Mesothelial cell of epicardium (in vitro differentiated cells): Measurements from ENCODE around the gene COL21A1. TPM values are rescaled to one million over a fixed set of nuclear protein-coding genes. Genes with fewer than 3 reads are reported as not detected.

Experiments
- DNase-seq, 2 experiments: peaks; one replicate each; pipeline ENCODE4 v3.0.0; 2021; ENCODE audit warnings: low spot score in 2 of 2; ENCODE audit not compliant: unreplicated experiment in 2 of 2
- H3K27ac Mint-ChIP-seq: 2 replicates; pipeline ENCODE4 v1.8.0; 2021; ENCODE audit warnings: mixed read lengths
- H3K27me3 Mint-ChIP-seq: 2 replicates; pipeline ENCODE4 v1.8.0; 2021; ENCODE audit warnings: low read depth, mixed read lengths
- H3K36me3 Mint-ChIP-seq: 2 replicates; pipeline ENCODE4 v1.8.0; 2021; ENCODE audit warnings: mixed read lengths
- H3K4me1 Mint-ChIP-seq: 2 replicates; pipeline ENCODE4 v1.8.0; 2021; ENCODE audit warnings: mixed read lengths
- H3K4me3 Mint-ChIP-seq: 2 replicates; pipeline ENCODE4 v1.8.0; 2021; ENCODE audit warnings: mild to moderate bottlenecking, moderate library complexity, mixed read lengths
- H3K9me3 Mint-ChIP-seq: 2 replicates; pipeline ENCODE4 v1.8.0; 2021; ENCODE audit warnings: mixed read lengths
- total RNA-seq: library from RNA; stranded (reverse); gene quantifications from 3 replicates; pipeline ENCODE4 v1.2.1, GENCODE V29; 2021
- TF ChIP-seq, protein P1 (sequence below): fragments of 200-600 bp; sonication (generic); IDR thresholded peaks from one replicate; pipeline ENCODE4 v1.5.0; 2021; ENCODE audit warnings: antibody characterized with exemption; ENCODE audit not compliant: unreplicated experiment

Gene COL21A1
- total RNA-seq, 1 donor from 2014 or later, result 17.5 TPM

DNA sequence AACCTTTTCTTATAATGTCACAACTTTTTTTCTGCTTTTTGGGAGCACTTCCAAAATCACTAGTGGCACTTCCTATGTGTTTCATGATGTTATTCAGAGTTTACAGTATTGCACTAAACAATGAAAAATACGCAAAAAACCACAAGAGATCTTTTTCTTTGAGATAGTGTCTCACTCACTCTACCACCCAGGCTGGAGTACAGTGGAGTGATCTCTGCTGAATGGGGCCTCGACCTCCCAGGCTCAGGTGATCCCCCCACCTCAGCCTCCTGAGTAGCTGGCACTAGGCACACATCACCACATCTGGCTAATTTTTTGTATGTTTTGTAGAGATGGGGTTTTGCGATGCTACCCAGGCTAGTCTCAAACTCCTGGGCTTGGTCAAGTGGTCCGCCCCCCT is 158.7 kb downstream of the COL21A1 start:
- DNase-seq, result no peak
- H3K27ac Mint-ChIP-seq, result no peak overlapping the region
- peaks cover 14% of the 10 kb centered on the region for H3K4me1 Mint-ChIP-seq
- peaks cover 17% of the 10 kb centered on the region for H3K36me3 Mint-ChIP-seq
- H3K4me3 Mint-ChIP-seq, result no peak overlapping the region
- TF ChIP-seq, protein P1, sequence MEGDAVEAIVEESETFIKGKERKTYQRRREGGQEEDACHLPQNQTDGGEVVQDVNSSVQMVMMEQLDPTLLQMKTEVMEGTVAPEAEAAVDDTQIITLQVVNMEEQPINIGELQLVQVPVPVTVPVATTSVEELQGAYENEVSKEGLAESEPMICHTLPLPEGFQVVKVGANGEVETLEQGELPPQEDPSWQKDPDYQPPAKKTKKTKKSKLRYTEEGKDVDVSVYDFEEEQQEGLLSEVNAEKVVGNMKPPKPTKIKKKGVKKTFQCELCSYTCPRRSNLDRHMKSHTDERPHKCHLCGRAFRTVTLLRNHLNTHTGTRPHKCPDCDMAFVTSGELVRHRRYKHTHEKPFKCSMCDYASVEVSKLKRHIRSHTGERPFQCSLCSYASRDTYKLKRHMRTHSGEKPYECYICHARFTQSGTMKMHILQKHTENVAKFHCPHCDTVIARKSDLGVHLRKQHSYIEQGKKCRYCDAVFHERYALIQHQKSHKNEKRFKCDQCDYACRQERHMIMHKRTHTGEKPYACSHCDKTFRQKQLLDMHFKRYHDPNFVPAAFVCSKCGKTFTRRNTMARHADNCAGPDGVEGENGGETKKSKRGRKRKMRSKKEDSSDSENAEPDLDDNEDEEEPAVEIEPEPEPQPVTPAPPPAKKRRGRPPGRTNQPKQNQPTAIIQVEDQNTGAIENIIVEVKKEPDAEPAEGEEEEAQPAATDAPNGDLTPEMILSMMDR, result no peak
- H3K27me3 Mint-ChIP-seq, result no peaks in the 10 kb centered on the region
- H3K9me3 Mint-ChIP-seq, result peaks cover 24% of the 10 kb centered on the region

DNA sequence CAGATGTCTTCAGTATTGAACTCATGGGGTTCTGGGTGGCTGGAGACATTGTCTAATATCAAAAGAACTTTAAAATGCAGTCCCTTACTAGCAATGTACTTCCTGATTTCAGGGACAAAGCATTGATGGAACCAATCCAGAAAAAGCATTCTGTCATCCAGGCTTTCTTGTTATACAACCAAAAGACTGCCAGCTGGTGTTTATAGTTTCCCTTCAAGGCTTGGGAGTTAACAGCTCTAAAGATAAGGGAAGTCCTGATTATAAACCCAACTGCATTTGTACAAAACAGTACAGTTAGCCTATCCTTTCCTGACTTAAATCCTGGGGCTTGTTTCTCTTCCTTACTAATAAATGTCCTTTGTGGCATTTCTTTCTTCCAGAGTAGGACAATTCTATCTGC is 160.0 kb downstream of the COL21A1 start:
- TF ChIP-seq, protein P1, result no peak
- Mint-ChIP-seq H3K27me3 (no peaks in the 10 kb centered on the region), H3K9me3 (peaks cover 14% of the 10 kb centered on the region), H3K36me3 (peaks cover 7% of the 10 kb centered on the region), H3K4me1 (peaks cover 14% of the 10 kb centered on the region), H3K4me3 (no peak overlapping the region), H3K27ac (no peak overlapping the region)
- DNase-seq, result no peak

DNA sequence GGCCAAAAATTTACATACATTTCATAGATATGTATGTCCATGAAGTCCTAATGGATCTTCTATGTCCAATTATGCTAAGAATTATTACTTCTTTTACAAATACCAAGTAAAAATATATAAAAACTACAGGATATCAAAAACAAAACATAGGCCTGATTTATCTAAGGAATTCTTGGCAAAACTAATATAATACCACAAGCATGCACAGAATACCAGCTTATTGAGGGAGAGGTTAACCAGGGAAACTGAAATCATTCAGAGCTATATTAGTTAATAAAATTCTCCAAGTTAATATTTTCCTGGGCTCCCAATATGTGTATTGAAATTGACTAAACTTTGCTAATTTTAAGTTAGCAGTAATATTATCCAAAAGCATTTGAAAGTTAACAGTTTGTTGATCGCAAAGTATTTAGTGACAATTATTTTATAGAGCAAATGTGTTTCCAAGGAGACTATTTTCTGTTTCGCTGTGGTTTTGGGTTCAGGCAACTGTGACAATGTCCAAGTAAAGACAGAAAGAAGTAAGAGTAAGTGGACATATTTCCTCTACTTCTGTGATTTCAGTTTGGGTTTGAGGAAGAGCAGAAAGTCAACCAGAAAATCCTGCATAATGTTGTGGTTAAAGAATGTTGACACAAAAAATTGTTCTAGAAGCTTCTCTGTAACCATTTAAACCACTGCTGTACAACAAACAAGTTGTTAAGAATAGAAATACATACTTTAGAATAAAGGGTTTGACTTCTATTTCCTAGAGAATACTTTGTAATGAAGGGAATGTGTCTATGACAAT is 167.4 kb downstream of the COL21A1 start:
- no peak overlapping the region for H3K27ac Mint-ChIP-seq
- DNase-seq, result no peak
- H3K36me3 Mint-ChIP-seq, result peaks cover 8% of the 10 kb centered on the region
- no peaks in the 10 kb centered on the region for H3K27me3 Mint-ChIP-seq
- H3K9me3 Mint-ChIP-seq, result peaks cover 15% of the 10 kb centered on the region
- no peak overlapping the region for H3K4me3 Mint-ChIP-seq
- TF ChIP-seq, protein P1, result no peak
- H3K4me1 Mint-ChIP-seq, result peaks cover 2% of the 10 kb centered on the region

DNA sequence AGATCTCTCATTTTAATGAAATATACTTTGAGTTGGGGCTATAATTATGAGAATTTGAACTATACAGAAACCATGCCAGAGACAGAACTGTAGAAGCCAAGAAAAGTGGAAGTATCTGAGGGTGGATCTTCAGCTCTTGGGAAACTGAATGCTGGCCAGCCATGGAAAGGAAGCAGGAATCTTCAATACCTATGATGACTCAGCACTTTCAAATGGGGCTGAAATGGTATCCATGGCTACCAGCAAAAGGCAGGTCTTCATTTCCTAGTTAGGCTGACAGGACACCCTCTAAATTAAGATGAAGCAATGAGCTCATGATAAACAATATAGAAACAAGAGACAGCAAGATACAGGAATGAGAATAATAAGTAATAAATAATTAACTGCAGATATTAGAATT is 171.3 kb downstream of the COL21A1 start:
- DNase-seq, result no peak
- Mint-ChIP-seq H3K4me3 (no peak overlapping the region), H3K9me3 (peaks cover 15% of the 10 kb centered on the region), H3K36me3 (peaks cover 8% of the 10 kb centered on the region), H3K4me1 (peaks cover 2% of the 10 kb centered on the region), H3K27me3 (no peaks in the 10 kb centered on the region), H3K27ac (no peak overlapping the region)
- TF ChIP-seq, protein P1, result no peak

DNA sequence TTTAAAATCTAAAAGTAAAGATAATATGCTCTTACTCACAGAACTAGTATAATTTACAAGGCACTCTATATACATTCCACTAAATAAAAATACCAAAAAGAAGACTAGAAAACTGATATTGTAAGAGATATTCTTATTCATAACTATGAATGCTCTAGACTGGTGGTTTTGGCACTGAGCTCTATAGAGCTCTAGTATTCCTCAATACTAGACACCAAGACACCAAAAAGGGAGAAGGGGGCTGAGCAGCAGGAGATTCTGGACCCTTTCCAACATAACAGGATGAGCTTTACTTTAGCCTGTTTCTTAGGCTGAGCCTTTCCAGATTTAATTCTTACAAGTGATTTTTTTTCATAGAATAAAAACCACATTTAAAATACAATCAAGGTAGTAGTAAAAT is 173.6 kb downstream of the COL21A1 start:
- no peaks in the 10 kb centered on the region for H3K4me1 Mint-ChIP-seq
- H3K27ac Mint-ChIP-seq, result no peak overlapping the region
- no peak for DNase-seq
- H3K36me3 Mint-ChIP-seq, result peaks cover 8% of the 10 kb centered on the region
- no peak overlapping the region for H3K4me3 Mint-ChIP-seq
- TF ChIP-seq, protein P1, result no peak
- H3K27me3 Mint-ChIP-seq, result no peaks in the 10 kb centered on the region
- peaks cover 15% of the 10 kb centered on the region for H3K9me3 Mint-ChIP-seq

DNA sequence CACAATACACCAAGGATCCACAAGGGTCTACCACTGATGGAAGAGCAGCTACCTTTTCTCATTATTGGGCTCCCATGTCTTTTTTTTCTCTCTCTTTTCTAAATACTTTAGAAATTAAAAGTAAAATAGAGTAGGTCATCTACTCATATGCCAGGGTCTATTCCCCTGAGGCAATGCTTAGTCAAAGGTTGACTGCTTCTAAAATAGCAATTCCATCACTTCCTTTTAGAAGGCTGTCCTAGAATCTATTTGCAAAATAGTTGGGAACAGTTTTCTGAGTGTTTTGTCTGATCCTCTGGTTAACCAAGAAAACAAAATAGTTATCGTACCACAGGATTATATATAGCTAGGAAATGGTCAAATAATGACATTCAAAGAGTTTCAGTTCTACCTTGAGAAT is 174.1 kb downstream of the COL21A1 start:
- H3K27ac Mint-ChIP-seq, result no peak overlapping the region
- H3K36me3 Mint-ChIP-seq, result peaks cover 8% of the 10 kb centered on the region
- DNase-seq, result no peak

More for the DNA sequence above, 174.1 kb downstream of the COL21A1 start:
- Mint-ChIP-seq H3K27me3 (no peaks in the 10 kb centered on the region), H3K9me3 (peaks cover 15% of the 10 kb centered on the region), H3K4me1 (no peaks in the 10 kb centered on the region), H3K4me3 (no peak overlapping the region)
- TF ChIP-seq, protein P1, result no peak
